HCT116 (cell line): ENCODE results near the gene LMBRD1. TPM values are rescaled to one million over a fixed set of nuclear protein-coding genes. Genes with fewer than 3 reads are reported as not detected.

ENCODE experiments used
- ATAC-seq: fragments of 200-7000 bp; cut with Tn5 transposase; 2 replicates; pipeline ENCODE4 v1.9.1; 2020; ENCODE audit warnings: mild to moderate bottlenecking, moderate library complexity
- BruUV-seq: library from RNA; stranded (reverse); fragments of 400-500 nt; replicated peaks from 2 replicates; lab custom pipeline; 2021; lab: Mats Ljungman, UMichigan
- CTCF ChIA-PET: fragments of 300-600 bp; sonication (Branson Sonifier 250); formaldehyde crosslinking; loops from one replicate; lab custom pipeline; 2021; ENCODE audit warnings: antibody characterized with exemption; lab: Charles Lee
- POLR2A ChIA-PET: fragments of 300-600, 350-600 bp; sonication (Branson Sonifier 250); formaldehyde crosslinking; loops from one replicate; lab custom pipeline; 2021; ENCODE audit warnings: antibody characterized with exemption; lab: Charles Lee
- RAD21 ChIA-PET, 2 experiments: fragments of 300-600 bp; sonication (Branson Sonifier 250); formaldehyde crosslinking; loops; one replicate each; lab custom pipeline; 2023; ENCODE audit warnings: low total read pairs in 2 of 2; ENCODE audit not compliant: uncharacterized antibody in 2 of 2, unreplicated experiment in 2 of 2, low non-redundant PET in 1 of 2; lab: Charles Lee
- DNase-seq: peaks from one replicate; pipeline ENCODE4 v3.0.0-alpha.2; 2010; ENCODE audit warnings: low read depth, low spot score
- H2AFZ ChIP-seq: fragments of 200-600 bp; shearing (Covaris generic), sonication (generic); 2 replicates; pipeline ENCODE4 v1.6.1; 2017; ENCODE audit warnings: low read depth, mixed run types, mixed read lengths, antibody characterized with exemption, low read length; ENCODE audit not compliant: poor library complexity, severe bottlenecking
- H3K27ac ChIP-seq: 2 replicates; pipeline ENCODE4 v1.5.1; 2012; ENCODE audit warnings: low read depth, low read length
- H3K27me3 ChIP-seq: fragments of 200-600 bp; sonication (generic); 2 replicates; pipeline ENCODE4 v1.6.1; 2016; ENCODE audit warnings: mixed run types, low read length, mixed read lengths; ENCODE audit not compliant: insufficient read depth
- H3K36me3 ChIP-seq, 2 experiments: fragments of 200-500 bp in 1 of 2; fragments of 200-600 bp in 1 of 2; sonication (Bioruptor generic) in 1 of 2; sonication (generic) in 1 of 2; 2 replicates each; pipeline versions ENCODE4 v1.5.1 to v1.6.1; 2014 to 2016; ENCODE audit warnings: low read length in 2 of 2, inconsistent platforms in 1 of 2, mixed read lengths in 1 of 2, mixed run types in 1 of 2; ENCODE audit not compliant: insufficient read depth in 2 of 2, control insufficient read depth in 1 of 2
- H3K4me1 ChIP-seq, 2 experiments: fragments of 200-600 bp in 1 of 2; sonication (generic) in 1 of 2; 2 replicates each; pipeline versions ENCODE4 v1.5.1 to v1.6.1; 2012 to 2017; ENCODE audit warnings: low read length in 2 of 2, inconsistent platforms in 1 of 2, mild to moderate bottlenecking in 1 of 2, mixed read lengths in 1 of 2, mixed run types in 1 of 2, moderate library complexity in 1 of 2; ENCODE audit not compliant: insufficient read depth in 2 of 2, control insufficient read depth in 1 of 2
- H3K4me2 ChIP-seq: fragments of 200-600 bp; sonication (generic); 2 replicates; pipeline ENCODE4 v1.6.1; 2017; ENCODE audit warnings: mixed run types, low read length, mixed read lengths
- H3K4me3 ChIP-seq, 2 experiments: fragments of 200-600 bp in 1 of 2; sonication (generic) in 1 of 2; replicated peaks in 1 of 2; 2 replicates each; pipeline ENCODE4 v1.5.1; 2011 to 2016; ENCODE audit warnings: low read length in 2 of 2, control low read depth in 1 of 2, low read depth in 1 of 2, mild to moderate bottlenecking in 1 of 2, mixed read lengths in 1 of 2, mixed run types in 1 of 2
- H3K79me2 ChIP-seq: fragments of 200-600 bp; sonication (generic); 2 replicates; pipeline ENCODE4 v1.6.1; 2017; ENCODE audit warnings: mild to moderate bottlenecking, mixed run types, low read length, moderate library complexity, mixed read lengths; ENCODE audit not compliant: insufficient read depth
- H3K9ac ChIP-seq: fragments of 200-600 bp; sonication (generic); 2 replicates; pipeline ENCODE4 v1.6.1; 2016; ENCODE audit warnings: low read length, mixed read lengths
- H3K9me2 ChIP-seq: fragments of 200-600 bp; sonication (generic), shearing (Covaris generic); 2 replicates; pipeline ENCODE4 v1.6.1; 2017; ENCODE audit warnings: mixed run types, mild to moderate bottlenecking, moderate library complexity; ENCODE audit not compliant: insufficient read depth
- H3K9me3 ChIP-seq, 2 experiments: fragments of 200-500 bp in 1 of 2; fragments of 200-600 bp in 1 of 2; sonication (Bioruptor generic) in 1 of 2; sonication (generic) in 1 of 2; 2 replicates each; pipeline ENCODE4 v1.6.1; 2014 to 2017; ENCODE audit warnings: low read length in 2 of 2, mixed read lengths in 2 of 2, inconsistent platforms in 1 of 2, low read depth in 1 of 2, mild to moderate bottlenecking in 1 of 2, mixed run types in 1 of 2, moderate library complexity in 1 of 2; ENCODE audit not compliant: control insufficient read depth in 1 of 2, insufficient read depth in 1 of 2
- H4K20me1 ChIP-seq: fragments of 200-600 bp; sonication (generic), shearing (Covaris generic); 2 replicates; pipeline ENCODE4 v1.6.1; 2017; ENCODE audit warnings: mixed run types, mild to moderate bottlenecking, moderate library complexity; ENCODE audit not compliant: insufficient read depth
- ATF3 ChIP-seq: IDR thresholded peaks from 2 replicates; pipeline ENCODE4 v1.6.1; 2012
- CBX3 ChIP-seq: IDR thresholded peaks from 2 replicates; pipeline ENCODE4 v1.6.1; 2012; ENCODE audit warnings: low read depth
- EZH2 ChIP-seq: fragments of 200-600 bp; sonication (generic); IDR thresholded peaks from 2 replicates; pipeline ENCODE4 v1.6.1; 2017; ENCODE audit warnings: antibody characterized with exemption, mixed run types
- JUND ChIP-seq: IDR thresholded peaks from 2 replicates; pipeline ENCODE4 v1.6.1; 2012
- RAD21 ChIP-seq: IDR thresholded peaks from 2 replicates; pipeline ENCODE4 v1.6.1; 2012; ENCODE audit warnings: low read depth, mild to moderate bottlenecking
- SRF ChIP-seq: IDR thresholded peaks from 2 replicates; pipeline ENCODE4 v1.6.1; 2012; ENCODE audit warnings: low read depth
- TCF7L2 ChIP-seq: IDR thresholded peaks from 2 replicates; pipeline ENCODE4 v1.7.0; 2011; ENCODE audit warnings: borderline replicate concordance, inconsistent platforms; ENCODE audit not compliant: insufficient read depth, insufficient read length; ENCODE audit errors: extremely low read depth
- intact Hi-C: fragments of 100-400 bp; cut with micrococcal nuclease; formaldehyde crosslinking; loops from 2 replicates; pipeline ENCODE4 v1.10.0; 2022
- total RNA-seq: library from RNA; stranded (reverse); gene quantifications from one replicate; pipeline ENCODE4 v1.2.1, GENCODE V29; 2021; ENCODE audit not compliant: unreplicated experiment

The LMBRD1 gene
- total RNA-seq, 1 experiment from 2014 or later: 11.9 TPM

DNA sequence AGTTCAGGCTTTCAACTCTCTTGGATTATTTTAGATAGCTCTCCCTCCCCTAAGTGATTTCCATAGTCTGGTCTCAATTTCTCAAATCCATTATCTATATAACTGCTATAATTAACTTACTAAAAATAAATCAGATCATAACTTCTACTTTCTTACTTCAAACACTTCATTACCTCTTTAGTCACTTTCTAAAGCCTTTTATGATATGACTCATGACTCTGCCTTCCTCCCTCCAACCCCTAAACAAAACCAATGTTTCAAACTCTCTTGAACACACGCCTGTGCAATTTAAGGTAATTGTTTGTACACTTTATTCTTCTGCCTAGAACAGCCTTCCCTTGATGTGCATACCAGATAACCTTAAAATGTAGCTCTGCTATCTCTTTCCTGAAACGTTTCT is 100.5 kb downstream of the LMBRD1 start:
- H3K79me2 ChIP-seq: no peaks in the 10 kb centered on the region
- no peaks in the 10 kb centered on the region for H3K9me3 ChIP-seq
- TF ChIP-seq EZH2: no peak
- no peak for TF ChIP-seq ATF3
- peak; percentile 87 for TF ChIP-seq TCF7L2
- H3K9ac ChIP-seq: no peak overlapping the region
- no peaks in the 10 kb centered on the region for H4K20me1 ChIP-seq
- RAD21 ChIA-PET: no interaction called here
- H3K4me3 ChIP-seq: no peak overlapping the region
- DNase-seq (peak; percentile 8), ATAC-seq (peak; percentile 42; the same call in 1 of the 2 replicates)
- peaks cover 6 to 10% of the 10 kb centered on the region in 2 experiments; a peak in 3 of 4 replicates for H3K4me1 ChIP-seq
- H3K36me3 ChIP-seq: no peaks in the 10 kb centered on the region
- BruUV-seq: no TSS peak
- intact Hi-C loops: no loop called here
- POLR2A ChIA-PET: no interaction called here
- CTCF ChIA-PET: no interaction called here
- no peaks in the 10 kb centered on the region for H3K9me2 ChIP-seq
- no peak overlapping the region for H3K27ac ChIP-seq
- no peak overlapping the region for H2AFZ ChIP-seq
- no peaks in the 10 kb centered on the region for H3K27me3 ChIP-seq
- peak overlapping the region; percentile 45; the same call in 1 of the 2 replicates for H3K4me2 ChIP-seq

DNA sequence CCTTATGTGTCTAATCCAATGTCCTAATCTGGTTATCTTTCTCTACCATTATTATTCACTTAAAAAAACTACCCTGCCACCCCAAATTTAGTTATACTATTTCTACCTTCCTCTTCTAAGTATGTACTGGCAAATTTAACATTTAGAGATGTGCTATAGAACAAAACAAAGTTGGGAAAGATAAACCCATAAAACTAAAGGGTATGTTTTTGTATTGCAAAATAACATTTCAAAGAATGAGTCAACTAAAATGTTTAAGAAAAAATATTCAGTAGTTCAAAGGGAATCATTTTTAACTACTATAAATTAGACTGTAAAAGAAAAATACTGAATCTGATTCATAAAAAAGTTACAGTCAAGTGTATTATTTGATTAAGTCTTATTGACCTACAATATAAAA is 103.0 kb downstream of the LMBRD1 start:
- intact Hi-C loops: no loop called here

More for the DNA sequence above, 103.0 kb downstream of the LMBRD1 start:
- RAD21 ChIA-PET: no interaction called here
- Histone ChIP-seq H3K4me2 (no peak overlapping the region), H3K79me2 (no peaks in the 10 kb centered on the region), H3K9me3 (no peaks in the 10 kb centered on the region), H3K9me2 (no peaks in the 10 kb centered on the region), H3K27me3 (no peaks in the 10 kb centered on the region), H3K27ac (no peak overlapping the region)
- no peak for ATAC-seq
- BruUV-seq: no TSS peak
- no peak for TF ChIP-seq SRF
- no peak for TF ChIP-seq RAD21
- no peak for TF ChIP-seq CBX3
- no peak for TF ChIP-seq JUND
- no peak for TF ChIP-seq ATF3
- TF ChIP-seq, all 23 proteins: peak for 0
- H2AFZ ChIP-seq: no peak overlapping the region
- no peak for DNase-seq
- H3K36me3 ChIP-seq: no peaks in the 10 kb centered on the region
- no peaks in the 10 kb centered on the region for H4K20me1 ChIP-seq
- no peak overlapping the region for H3K4me3 ChIP-seq
- peaks cover 6 to 10% of the 10 kb centered on the region in 2 experiments; a peak in 3 of 4 replicates for H3K4me1 ChIP-seq
- ChIA-PET CTCF (no interaction called here), POLR2A (no interaction called here)
- H3K9ac ChIP-seq: no peak overlapping the region
